ENCODE results near the gene MBNL1. TPM values are rescaled to one million over a fixed set of nuclear protein-coding genes. Genes with fewer than 3 reads are reported as not detected.

Gene MBNL1
- total and polyA plus RNA-seq, 2 of the 4 experiments (the other 2 are of a cell fraction) = 127 to 664 TPM

- Histone ChIP-seq H3K27me3 (ENCODE audit: control insufficient read depth, insufficient read depth, low read length) (no peaks in the 10 kb centered on the region), H3K18ac (ENCODE audit: low read depth, low read length) (peak overlapping the region; percentile 1; the same call in 1 of the 2 replicates), H2BK5ac (ENCODE audit: low read depth, low read length, poor library complexity, severe bottlenecking) (peak overlapping the region; percentile 56), H3K4ac (ENCODE audit: low read depth, low read length) (peak overlapping the region; percentile 37; the same call in 1 of the 2 replicates), H2AFZ (replicated peaks; ENCODE audit: low read length, poor library complexity) (no peak overlapping the region), H3K14ac (replicated peaks; ENCODE audit: low read depth, low read length) (peak overlapping the region; percentile 32; the same call in 1 of the 2 replicates), H3K36me3 (ENCODE audit: control insufficient read depth, insufficient read depth, low read length) (peaks cover 4% of the 10 kb centered on the region), H3K9me1 (ENCODE audit: insufficient read depth, low read length) (peaks cover 6% of the 10 kb centered on the region), H4K8ac (ENCODE audit: low read depth in 2 of 2, low read length in 2 of 2) (no peak overlapping the region; a peak in 1 of 4 replicates), H4K91ac (ENCODE audit: insufficient read depth, low read depth, low read length) (no peak overlapping the region), H3K23ac (ENCODE audit: low read depth, low read length) (0 out of 2 replicates have a peak overlapping the region, but pooled peaks have one; percentile 25), H3K9ac (ENCODE audit: low read depth, low read length) (no peak overlapping the region), H3K4me1 (ENCODE audit: control insufficient read depth, insufficient read depth, low read length) (peaks cover 14% of the 10 kb centered on the region), H2AK5ac (ENCODE audit: low read depth, low read length) (no peak overlapping the region), H3K4me2 (ENCODE audit: low read depth, low read length) (peak overlapping the region; percentile 88), H3K79me1 (ENCODE audit: low read depth in 1 of 2, low read length in 2 of 2) (peaks cover 6 to 38% of the 10 kb centered on the region in 2 experiments), H2BK20ac (ENCODE audit: low read depth, low read length) (no peak overlapping the region), H3K9me3 (ENCODE audit: control insufficient read depth, insufficient read depth, low read length) (no peaks in the 10 kb centered on the region), H4K5ac (ENCODE audit: low read depth, low read length) (peak overlapping the region; percentile 70; the same call in 1 of the 2 replicates), H3K4me3 (ENCODE audit: insufficient read depth, low read depth, low read length) (no peak overlapping the region), H4K20me1 (ENCODE audit: insufficient read depth, low read length) (peaks cover 27% of the 10 kb centered on the region), H2AK9ac (replicated peaks; ENCODE audit: low read depth, low read length, poor library complexity) (no peak overlapping the region), H3K56ac (ENCODE audit: extremely low read depth, insufficient read depth, low read length) (no peak overlapping the region), H2BK120ac (ENCODE audit: low read depth, low read length) (peak overlapping the region; percentile 21; the same call in 1 of the 2 replicates), H2BK15ac (ENCODE audit: low read depth, low read length) (no peak overlapping the region; the same call in 2 of the 3 replicates), H3K27ac (ENCODE audit: insufficient read depth, low read length) (no peak overlapping the region)
- ATAC-seq (ENCODE audit: low read depth) = no peak
- no TSS peak for BruUV-seq (replicated peaks)
- POLR2A ChIA-PET (ENCODE audit: unreplicated experiment) = no interaction called here
- no peak for TF ChIP-seq RAD21 (IDR thresholded peaks at IDR 0.05; ENCODE audit: low read length)
- TF ChIP-seq CTCF (conservative IDR thresholded peaks at IDR 0.05; ENCODE audit: low read depth, low read length) = no peak
- WGBS, 2 experiments (ENCODE audit: extremely low coverage in 2 of 2, insufficient read length in 1 of 2) = 67% methylated on average over 2 of the region's 9 CpGs; no CpG with 5 or more reads in 1 of the 2 experiments
- CTCF ChIA-PET = no interaction called here
- dilution Hi-C loops (cut with HindIII; ENCODE audit: low sequenced_read_pairs, unreplicated experiment) = no loop called here
- in situ Hi-C loops (cut with MboI; ENCODE audit: low sequenced_read_pairs) = no loop called here
- intact Hi-C loops (cut with micrococcal nuclease) = no loop called here
- DNase-seq = no peak
These were observed 113.8 kb downstream of the MBNL1 start for GRCh38 chr3:152382312-152383135.
